AG09309 (cell line): ENCODE data around the gene TSACC.
A peak's percentile ranks its signal among the peaks of the same experiment; 100 is the strongest.

Source experiments
- DNase-seq: peaks from one replicate; pipeline ENCODE4 v3.0.0-alpha.2; 2010; ENCODE audit warnings: low read depth
- H3K4me3 ChIP-seq: 2 replicates; pipeline ENCODE4 v1.5.1; 2011; ENCODE audit warnings: mild to moderate bottlenecking, low read depth, low read length, moderate library complexity; ENCODE audit not compliant: control insufficient read depth
- TF ChIP-seq, protein P1 (sequence below): IDR thresholded peaks from 2 replicates; pipeline ENCODE4 v1.5.1; 2011; ENCODE audit warnings: mild to moderate bottlenecking, low read depth, low read length, inconsistent platforms; ENCODE audit not compliant: insufficient read depth, control insufficient read depth; ENCODE audit errors: missing control alignments

The TSACC gene

DNA sequence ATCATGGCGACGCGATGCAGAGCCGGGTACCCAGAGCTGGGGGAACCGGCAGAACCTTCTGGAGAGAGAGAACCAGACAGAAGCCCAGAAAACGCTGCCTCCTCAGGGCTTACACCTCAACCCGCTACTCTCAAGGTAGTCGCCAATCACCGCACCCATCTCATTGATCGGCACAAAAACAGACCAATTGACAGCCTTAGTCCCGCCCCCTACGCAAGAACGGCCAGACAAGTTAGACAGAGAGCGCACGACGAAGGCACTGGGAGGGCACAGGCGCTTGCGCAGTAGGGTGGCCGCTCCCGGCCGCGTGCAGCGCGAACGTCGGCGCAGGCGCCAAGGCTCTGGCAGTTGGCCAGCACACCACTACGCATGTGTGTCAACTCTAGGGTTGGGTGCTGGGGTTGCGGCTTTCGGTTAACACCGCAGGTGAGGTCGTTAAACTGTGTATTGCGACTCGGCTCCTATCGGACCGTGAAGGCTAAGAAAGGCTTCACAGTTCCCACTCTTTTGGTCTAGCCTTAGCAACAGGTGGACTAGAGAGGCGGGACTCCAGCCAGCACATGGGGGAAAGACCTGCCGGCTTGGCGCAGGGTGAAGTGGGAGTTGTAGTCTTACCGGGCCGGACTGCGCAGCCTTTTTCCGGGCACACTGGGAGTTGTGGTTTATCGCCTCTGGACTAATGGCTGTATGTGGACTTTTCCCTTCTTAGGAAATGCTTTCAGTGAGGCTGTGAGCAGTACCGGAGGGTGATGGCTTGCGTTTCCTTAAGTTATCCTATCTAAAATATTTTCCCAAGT lies at the start of gene TSACC, which contains the start of gene CCT3:
Gene TSACC, plus strand, starts transcription at position 347 of the 797 bp plus-strand sequence. CDS start 1,232 bp downstream, outside the sequence.
Gene CCT3, minus strand, starts transcription at position 113 of the 797 bp plus-strand sequence. Its CDS starts 108 bp downstream, at position 5.
- DNase-seq = peak; percentile 99
- H3K4me3 ChIP-seq = peak within 1 kb of the TSS; percentile 56
- TF ChIP-seq, protein P1, sequence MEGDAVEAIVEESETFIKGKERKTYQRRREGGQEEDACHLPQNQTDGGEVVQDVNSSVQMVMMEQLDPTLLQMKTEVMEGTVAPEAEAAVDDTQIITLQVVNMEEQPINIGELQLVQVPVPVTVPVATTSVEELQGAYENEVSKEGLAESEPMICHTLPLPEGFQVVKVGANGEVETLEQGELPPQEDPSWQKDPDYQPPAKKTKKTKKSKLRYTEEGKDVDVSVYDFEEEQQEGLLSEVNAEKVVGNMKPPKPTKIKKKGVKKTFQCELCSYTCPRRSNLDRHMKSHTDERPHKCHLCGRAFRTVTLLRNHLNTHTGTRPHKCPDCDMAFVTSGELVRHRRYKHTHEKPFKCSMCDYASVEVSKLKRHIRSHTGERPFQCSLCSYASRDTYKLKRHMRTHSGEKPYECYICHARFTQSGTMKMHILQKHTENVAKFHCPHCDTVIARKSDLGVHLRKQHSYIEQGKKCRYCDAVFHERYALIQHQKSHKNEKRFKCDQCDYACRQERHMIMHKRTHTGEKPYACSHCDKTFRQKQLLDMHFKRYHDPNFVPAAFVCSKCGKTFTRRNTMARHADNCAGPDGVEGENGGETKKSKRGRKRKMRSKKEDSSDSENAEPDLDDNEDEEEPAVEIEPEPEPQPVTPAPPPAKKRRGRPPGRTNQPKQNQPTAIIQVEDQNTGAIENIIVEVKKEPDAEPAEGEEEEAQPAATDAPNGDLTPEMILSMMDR = no peak

DNA sequence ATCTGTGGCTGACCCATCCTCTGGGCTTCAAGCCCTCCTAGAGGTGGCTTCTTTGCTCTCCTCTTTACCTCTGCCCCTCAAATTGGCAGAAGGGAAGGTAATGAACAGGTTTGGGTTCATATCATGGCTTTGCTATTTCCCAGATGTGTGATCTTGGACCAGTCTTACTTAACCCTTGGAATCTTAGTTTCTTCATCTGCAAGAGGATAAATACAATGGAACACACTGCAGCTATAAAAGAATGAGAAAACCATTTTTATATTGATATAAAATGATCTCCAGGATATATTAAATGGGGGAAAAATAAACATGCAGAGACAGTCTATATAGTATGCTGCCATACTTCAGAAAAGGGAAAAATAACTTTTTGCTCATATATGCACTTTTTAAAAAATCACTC lies 48.5 kb upstream of the TSACC start:
- no peak overlapping the region for H3K4me3 ChIP-seq
- TF ChIP-seq, protein P1 = no peak
- no peak for DNase-seq

DNA sequence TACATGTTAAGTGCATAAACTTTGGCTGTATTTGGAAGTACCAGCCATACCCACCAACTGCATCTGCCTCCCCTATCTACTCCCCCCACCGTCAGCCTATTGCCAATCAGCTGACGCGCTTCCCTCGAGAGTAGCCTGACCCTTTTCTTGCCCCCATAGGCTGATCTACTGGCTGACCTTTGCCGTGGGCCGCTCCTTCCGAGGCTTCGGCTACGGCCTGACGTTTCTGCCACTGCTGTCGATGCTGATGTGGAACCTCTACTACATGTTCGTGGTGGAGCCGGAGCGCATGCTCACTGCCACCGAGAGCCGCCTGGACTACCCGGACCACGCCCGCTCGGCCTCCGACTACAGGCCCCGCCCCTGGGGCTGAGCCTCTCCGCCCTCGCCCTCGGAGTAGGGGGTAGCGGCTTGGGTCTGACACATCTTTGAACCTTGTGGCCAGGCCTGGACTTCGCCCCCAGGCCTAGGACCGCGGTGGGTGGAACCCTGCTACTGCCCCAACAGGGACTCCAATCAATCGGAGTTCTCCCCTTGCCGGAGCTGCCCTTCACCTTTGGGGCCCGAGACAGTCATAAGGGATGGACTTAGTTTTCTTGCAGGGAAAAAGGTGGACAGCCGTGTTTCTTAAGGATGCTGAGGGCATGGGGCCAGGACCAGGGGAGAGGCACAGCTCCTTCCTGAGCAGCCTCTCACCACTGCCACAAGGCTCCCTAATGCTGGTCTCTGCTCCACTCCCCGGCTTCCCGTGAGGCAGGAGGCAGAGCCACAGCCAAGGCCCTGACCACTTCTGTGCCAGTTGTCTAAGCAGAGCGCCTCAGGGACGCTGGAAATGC lies 46.9 kb upstream of the TSACC start:
- TF ChIP-seq, protein P1 = no peak
- DNase-seq = no peak
- H3K4me3 ChIP-seq = peak overlapping the region; percentile 50

DNA sequence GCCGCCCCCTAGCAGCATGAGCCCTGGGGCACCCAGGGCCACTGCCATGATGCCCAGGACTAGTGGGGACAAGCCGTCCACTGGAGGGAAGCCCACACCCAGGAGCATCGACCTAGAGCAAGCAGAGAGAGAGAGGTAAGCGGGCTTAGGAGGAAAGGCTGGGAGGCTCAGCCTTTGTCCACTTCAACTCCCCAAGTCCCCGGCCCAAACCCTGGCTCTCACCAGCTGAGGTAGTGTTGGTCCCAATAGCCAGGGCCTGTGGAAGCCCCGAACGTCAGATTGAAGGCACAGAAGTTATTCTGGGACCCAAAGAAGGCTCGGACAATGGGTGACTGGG lies 45.3 kb upstream of the TSACC start:
- H3K4me3 ChIP-seq = no peak overlapping the region
- no peak for DNase-seq
- TF ChIP-seq, protein P1 = no peak

DNA sequence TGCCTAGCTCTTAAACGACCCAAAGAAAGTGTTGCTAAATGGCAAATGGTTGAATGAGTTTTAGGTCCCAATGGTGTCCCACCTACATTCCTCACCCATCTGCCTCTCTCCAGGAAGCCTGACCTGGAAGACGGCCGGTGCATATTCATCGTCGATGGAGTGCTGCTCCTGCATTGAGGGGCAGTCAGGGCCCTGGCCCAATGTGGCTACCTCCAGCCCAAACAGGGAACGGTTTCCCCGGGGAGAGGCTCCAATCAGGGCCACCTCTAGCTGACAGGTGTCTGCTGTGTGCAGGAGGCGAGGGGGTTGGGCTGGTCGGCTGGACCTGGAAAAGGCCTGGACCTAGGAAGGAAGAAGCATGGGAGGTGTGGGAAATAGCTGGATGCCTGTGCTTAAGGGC lies 44.4 kb upstream of the TSACC start:
- H3K4me3 ChIP-seq = no peak overlapping the region
- DNase-seq = no peak
- TF ChIP-seq, protein P1 = no peak

DNA sequence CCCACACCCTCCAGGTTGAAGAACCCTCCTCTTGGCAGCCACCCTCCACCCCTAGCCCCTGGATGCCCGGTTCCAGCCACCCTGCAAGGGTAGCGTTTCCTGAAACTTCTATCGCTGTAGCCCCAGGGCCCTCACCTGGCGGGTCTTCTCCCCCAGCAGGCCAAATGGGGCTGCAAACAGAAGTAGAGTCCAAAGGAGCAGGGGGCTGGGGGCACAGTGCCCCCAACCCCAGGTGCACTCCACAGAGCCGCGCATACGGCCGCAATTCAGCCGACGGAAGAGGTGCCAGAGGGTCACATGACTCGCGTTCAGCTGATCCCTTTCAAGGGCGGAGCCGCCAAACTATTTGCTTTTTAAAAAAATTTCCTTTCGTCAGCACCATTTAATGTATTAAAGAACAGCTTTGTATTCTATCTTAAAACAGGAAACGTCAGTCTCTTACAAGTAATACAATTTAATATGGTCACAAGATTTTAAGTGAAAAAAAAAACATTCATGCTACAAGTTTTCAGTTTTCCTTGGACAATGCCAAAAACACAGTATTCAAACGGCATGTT lies 42.9 kb upstream of the TSACC start, which contains the start of gene GLMP:
Gene GLMP, minus strand, starts transcription at position 289 of the 557 bp plus-strand sequence. Its CDS starts 34 bp downstream, at position 255.
- peak within 1 kb of the TSS; percentile 98 for H3K4me3 ChIP-seq
- DNase-seq = no peak
- TF ChIP-seq, protein P1 = no peak
